PC-3 (cell line): ENCODE data around the gene KCNK2. TPM values are rescaled to one million over a fixed set of nuclear protein-coding genes. Genes with fewer than 3 reads are reported as not detected.

Experiments
- ATAC-seq: fragments of 200-7000 bp; cut with Tn5 transposase; 2 replicates; pipeline ENCODE4 v1.9.1; 2020; ENCODE audit warnings: mild to moderate bottlenecking, moderate library complexity
- BruUV-seq: library from RNA; stranded (reverse); fragments of 400-500 nt; replicated peaks from 2 replicates; lab custom pipeline; 2021; lab: Mats Ljungman, UMichigan
- CTCF ChIA-PET: fragments of 300-600 bp; sonication (Branson Sonifier 250); formaldehyde crosslinking; loops from one replicate; lab custom pipeline; 2022; ENCODE audit warnings: antibody characterized with exemption; lab: Charles Lee
- POLR2A ChIA-PET: fragments of 300-600 bp; sonication (Branson Sonifier 250); formaldehyde crosslinking; loops from one replicate; lab custom pipeline; 2022; ENCODE audit warnings: antibody characterized with exemption; ENCODE audit not compliant: unreplicated experiment; lab: Charles Lee
- DNase-seq: peaks from one replicate; pipeline ENCODE4 v3.0.0-alpha.2; 2015
- H2AFZ ChIP-seq: fragments of 300-600 bp; sonication (generic); 2 replicates; pipeline ENCODE4 v1.6.0; 2016; ENCODE audit warnings: antibody characterized with exemption, low read length
- H3F3A ChIP-seq: fragments of 300-600 bp; sonication (generic); one replicate; pipeline ENCODE4 v1.6.0; 2017; ENCODE audit warnings: antibody characterized with exemption, low read length, control low read depth, mild to moderate bottlenecking; ENCODE audit not compliant: unreplicated experiment
- H3K27ac ChIP-seq: fragments of 300-600 bp; sonication (generic); 2 replicates; pipeline ENCODE4 v1.5.1; 2016; ENCODE audit warnings: mild to moderate bottlenecking, low read length
- H3K27me3 ChIP-seq: fragments of 300-600 bp; sonication (generic); 2 replicates; pipeline ENCODE4 v1.6.1; 2016; ENCODE audit warnings: low read length, mixed read lengths
- H3K36me3 ChIP-seq: fragments of 300-600 bp; sonication (generic); 2 replicates; pipeline ENCODE4 v1.6.1; 2016; ENCODE audit warnings: low read depth, mixed run types, low read length, mixed read lengths
- H3K4me1 ChIP-seq: fragments of 300-600 bp; sonication (generic); 2 replicates; pipeline ENCODE4 v1.5.1; 2016; ENCODE audit warnings: low read length; ENCODE audit not compliant: insufficient read depth
- H3K4me2 ChIP-seq: fragments of 300-600 bp; sonication (generic); 2 replicates; pipeline ENCODE4 v1.6.0; 2016; ENCODE audit warnings: low read length
- H3K4me3 ChIP-seq: fragments of 300-600 bp; sonication (generic); 2 replicates; pipeline ENCODE4 v1.5.1; 2016; ENCODE audit warnings: mild to moderate bottlenecking, low read length, mixed read lengths
- H3K79me2 ChIP-seq: fragments of 300-600 bp; sonication (generic); 2 replicates; pipeline ENCODE4 v1.6.1; 2017; ENCODE audit warnings: low read length, mixed read lengths
- H3K9ac ChIP-seq: fragments of 300-600 bp; sonication (generic); 2 replicates; pipeline ENCODE4 v1.6.0; 2016; ENCODE audit warnings: mild to moderate bottlenecking, low read length
- H3K9me2 ChIP-seq: fragments of 300-600 bp; sonication (generic); replicated peaks from 2 replicates; pipeline ENCODE4 v1.6.1; 2016; ENCODE audit warnings: mixed run types, low read length, mixed read lengths
- H3K9me3 ChIP-seq: fragments of 300-600 bp; sonication (generic); 2 replicates; pipeline ENCODE4 v1.6.1; 2016; ENCODE audit warnings: low read length, mixed read lengths
- H4K20me1 ChIP-seq: fragments of 300-600 bp; sonication (generic); 2 replicates; pipeline ENCODE4 v1.6.1; 2016; ENCODE audit warnings: low read length, mixed read lengths
- EZH2 ChIP-seq: fragments of 300-600 bp; sonication (generic); IDR thresholded peaks from one replicate; pipeline ENCODE4 v1.6.1; 2017; ENCODE audit warnings: antibody characterized with exemption, mild to moderate bottlenecking, low read length; ENCODE audit not compliant: unreplicated experiment
- EZH2phosphoT487 ChIP-seq: fragments of 300-600 bp; sonication (generic); IDR thresholded peaks from 2 replicates; pipeline ENCODE4 v1.6.1; 2018; ENCODE audit warnings: mild to moderate bottlenecking, antibody characterized with exemption, low read length, borderline replicate concordance
- intact Hi-C: fragments of 100-400 bp; cut with micrococcal nuclease; formaldehyde crosslinking; loops from 2 replicates; pipeline ENCODE4 v1.9.0; 2023
- total RNA-seq: library from RNA; depleted of rRNA; stranded (reverse); fragments of >200 nt; gene quantifications from 2 replicates; pipeline ENCODE4 v1.2.3, GENCODE V29; 2014
- TF ChIP-seq, protein P1 (sequence below): fragments of 300-600 bp; sonication (generic); conservative IDR thresholded peaks from 2 replicates; pipeline ENCODE4 v1.5.1; 2017; ENCODE audit warnings: antibody characterized with exemption, low read depth, mild to moderate bottlenecking, low read length

KCNK2 gene
- total RNA-seq, 1 experiment from 2014 or later, result not detected

DNA sequence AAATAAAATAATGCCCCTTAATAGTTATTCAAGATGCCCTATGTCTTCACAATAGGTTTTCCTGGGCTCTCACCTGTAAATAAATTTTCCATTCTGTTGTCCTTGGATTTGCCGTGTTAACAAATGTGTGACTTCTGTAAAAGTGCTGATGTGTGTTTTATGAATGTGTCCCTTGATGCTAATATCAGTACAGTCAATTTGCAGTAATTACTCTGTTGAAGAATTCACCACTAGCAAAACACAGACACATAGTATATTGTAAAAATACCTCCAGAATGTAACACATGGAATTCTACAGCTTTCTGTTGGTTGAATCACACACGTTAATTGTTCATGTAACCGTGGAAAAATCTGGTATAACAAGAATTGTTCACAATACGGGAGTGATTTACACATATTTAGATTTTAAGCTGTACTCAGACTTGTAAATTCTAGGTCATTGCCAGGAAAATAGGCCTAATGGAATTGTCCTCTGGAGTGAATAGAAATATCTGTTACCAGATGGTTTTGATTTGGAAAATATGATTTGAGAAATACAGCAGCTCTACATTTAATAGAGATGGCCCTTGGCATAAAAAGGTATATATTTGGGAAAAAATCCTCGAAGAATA is 36.7 kb upstream of the KCNK2 start:
- no peak overlapping the region for H3K4me2 ChIP-seq
- no peaks in the 10 kb centered on the region for H3K4me1 ChIP-seq
- no peaks in the 10 kb centered on the region for H3K9me2 ChIP-seq
- H3K27ac ChIP-seq, result no peak overlapping the region
- DNase-seq (no peak), ATAC-seq (no peak)
- H4K20me1 ChIP-seq, result no peaks in the 10 kb centered on the region
- BruUV-seq, result no TSS peak
- H3K4me3 ChIP-seq, result no peak overlapping the region
- no peak for TF ChIP-seq EZH2
- no peak for TF ChIP-seq EZH2phosphoT487
- TF ChIP-seq, protein P1, sequence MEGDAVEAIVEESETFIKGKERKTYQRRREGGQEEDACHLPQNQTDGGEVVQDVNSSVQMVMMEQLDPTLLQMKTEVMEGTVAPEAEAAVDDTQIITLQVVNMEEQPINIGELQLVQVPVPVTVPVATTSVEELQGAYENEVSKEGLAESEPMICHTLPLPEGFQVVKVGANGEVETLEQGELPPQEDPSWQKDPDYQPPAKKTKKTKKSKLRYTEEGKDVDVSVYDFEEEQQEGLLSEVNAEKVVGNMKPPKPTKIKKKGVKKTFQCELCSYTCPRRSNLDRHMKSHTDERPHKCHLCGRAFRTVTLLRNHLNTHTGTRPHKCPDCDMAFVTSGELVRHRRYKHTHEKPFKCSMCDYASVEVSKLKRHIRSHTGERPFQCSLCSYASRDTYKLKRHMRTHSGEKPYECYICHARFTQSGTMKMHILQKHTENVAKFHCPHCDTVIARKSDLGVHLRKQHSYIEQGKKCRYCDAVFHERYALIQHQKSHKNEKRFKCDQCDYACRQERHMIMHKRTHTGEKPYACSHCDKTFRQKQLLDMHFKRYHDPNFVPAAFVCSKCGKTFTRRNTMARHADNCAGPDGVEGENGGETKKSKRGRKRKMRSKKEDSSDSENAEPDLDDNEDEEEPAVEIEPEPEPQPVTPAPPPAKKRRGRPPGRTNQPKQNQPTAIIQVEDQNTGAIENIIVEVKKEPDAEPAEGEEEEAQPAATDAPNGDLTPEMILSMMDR, result no peak
- no peak overlapping the region for H3K9ac ChIP-seq
- H3K79me2 ChIP-seq, result no peaks in the 10 kb centered on the region
- H3K36me3 ChIP-seq, result no peaks in the 10 kb centered on the region
- no peak overlapping the region for H2AFZ ChIP-seq
- H3K9me3 ChIP-seq, result 0 out of 2 replicates have a peak, but pooled peaks cover 4% of the 10 kb centered on the region
- H3K27me3 ChIP-seq, result no peaks in the 10 kb centered on the region
- POLR2A ChIA-PET, result no interaction called here
- H3F3A ChIP-seq, result no peaks in the 10 kb centered on the region
- CTCF ChIA-PET, result no interaction called here
- intact Hi-C loops, result no loop called here

DNA sequence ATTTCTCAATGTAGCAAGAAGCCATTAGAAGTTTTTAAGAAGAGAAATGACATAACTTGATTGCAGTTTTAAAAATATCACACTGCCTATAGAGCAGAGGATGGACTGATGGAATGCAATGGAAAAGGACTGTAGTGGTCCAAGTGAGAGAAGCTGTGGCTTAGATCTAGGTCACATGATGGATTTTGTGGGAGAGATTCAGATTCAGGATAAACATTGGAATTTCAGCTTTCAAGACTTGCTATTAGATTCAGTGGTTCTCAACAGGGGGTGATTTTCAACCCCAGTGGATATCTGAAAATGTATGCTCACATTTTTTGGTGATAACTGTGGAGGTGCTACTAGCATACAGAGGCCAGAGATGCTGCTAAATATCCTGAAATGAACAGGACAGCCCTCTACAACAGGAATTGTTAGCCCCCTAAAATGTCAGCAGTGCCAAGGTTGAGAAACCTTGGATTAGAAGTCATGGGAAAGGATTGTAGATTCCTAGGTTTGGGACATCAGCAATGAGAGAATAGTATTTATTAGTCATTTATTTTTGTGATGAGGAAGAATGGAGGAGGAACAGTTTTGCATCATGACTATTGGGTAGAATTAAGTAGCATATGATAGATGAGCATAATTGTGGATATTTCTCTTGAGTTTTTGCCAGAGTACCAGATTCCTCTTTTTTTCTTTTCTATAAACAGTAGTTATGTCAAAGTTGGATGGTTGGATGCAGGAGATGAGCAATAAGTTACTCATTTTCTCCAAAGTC is 30.1 kb upstream of the KCNK2 start:
- no peak; the same call in 1 of the 2 replicates for ATAC-seq
- no peaks in the 10 kb centered on the region for H3K27me3 ChIP-seq
- H3K4me2 ChIP-seq, result no peak overlapping the region
- DNase-seq, result peak; percentile 31
- H3K4me3 ChIP-seq, result no peak overlapping the region
- POLR2A ChIA-PET, result no interaction called here
- no peaks in the 10 kb centered on the region for H4K20me1 ChIP-seq
- no TSS peak for BruUV-seq
- CTCF ChIA-PET, result no interaction called here
- H3K79me2 ChIP-seq, result no peaks in the 10 kb centered on the region
- H3K36me3 ChIP-seq, result no peaks in the 10 kb centered on the region
- no peak overlapping the region for H3K27ac ChIP-seq
- H3K9me2 ChIP-seq, result no peaks in the 10 kb centered on the region
- H3F3A ChIP-seq, result no peaks in the 10 kb centered on the region
- no peaks in the 10 kb centered on the region for H3K4me1 ChIP-seq
- no peak overlapping the region for H3K9ac ChIP-seq
- no peak overlapping the region for H2AFZ ChIP-seq
- intact Hi-C loops, result no loop called here
- no peak for TF ChIP-seq EZH2
- TF ChIP-seq, protein P1, result no peak
- TF ChIP-seq EZH2phosphoT487, result no peak
- H3K9me3 ChIP-seq, result no peaks in the 10 kb centered on the region

DNA sequence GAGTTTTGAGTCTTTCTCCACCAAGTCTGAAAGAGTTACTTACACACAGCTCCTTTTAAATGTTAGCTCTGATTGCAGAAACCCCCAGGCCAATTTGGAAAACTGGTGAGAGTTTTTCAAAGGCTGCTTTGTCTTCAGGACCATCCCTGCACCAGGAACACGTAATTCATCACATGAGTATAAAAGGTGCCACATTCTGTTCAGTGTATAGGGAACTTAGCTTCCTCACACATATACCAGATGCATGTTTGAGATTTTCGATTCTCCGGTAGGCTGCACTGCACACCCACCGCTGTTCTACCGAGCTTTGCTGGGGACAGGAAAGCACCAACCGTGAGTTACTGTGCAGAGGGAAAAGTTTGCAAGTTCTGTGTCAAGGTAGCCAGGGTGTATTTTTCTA is 28.3 kb upstream of the KCNK2 start:
- no peak overlapping the region for H2AFZ ChIP-seq
- H3K4me1 ChIP-seq, result no peaks in the 10 kb centered on the region
- no peak overlapping the region for H3K9ac ChIP-seq
- no peaks in the 10 kb centered on the region for H3K9me3 ChIP-seq
- ChIA-PET CTCF (no interaction called here), POLR2A (no interaction called here)
- H4K20me1 ChIP-seq, result no peaks in the 10 kb centered on the region
- no peak overlapping the region for H3K4me3 ChIP-seq
- H3K79me2 ChIP-seq, result no peaks in the 10 kb centered on the region
- intact Hi-C loops, result no loop called here
- ATAC-seq (no peak), DNase-seq (no peak)
- H3K36me3 ChIP-seq, result no peaks in the 10 kb centered on the region
- no peaks in the 10 kb centered on the region for H3K9me2 ChIP-seq
- H3K4me2 ChIP-seq, result no peak overlapping the region
- TF ChIP-seq EZH2 (no peak), EZH2phosphoT487 (no peak)
- TF ChIP-seq, protein P1, result no peak
- H3F3A ChIP-seq, result no peaks in the 10 kb centered on the region
- H3K27ac ChIP-seq, result no peak overlapping the region
- BruUV-seq, result no TSS peak
- H3K27me3 ChIP-seq, result no peaks in the 10 kb centered on the region
